K562 (cell line): Measurements from ENCODE around the gene ENPP6. TPM values are rescaled to one million over a fixed set of nuclear protein-coding genes. Genes with fewer than 3 reads are reported as not detected.

Source experiments
- ATAC-seq: fragments of 200-7000 bp; cut with Tn5 transposase; 3 replicates; pipeline ENCODE4 v1.9.1; 2020; ENCODE audit warnings: moderate library complexity
- BruUV-seq: library from RNA; stranded (reverse); fragments of 400-500 nt; replicated peaks from 2 replicates; lab custom pipeline; 2021; lab: Mats Ljungman, UMichigan
- CTCF ChIA-PET: fragments of 300-600 bp; formaldehyde crosslinking; extraction: SDS; loops from one replicate; lab custom pipeline; 2021; ENCODE audit warnings: low intra/inter-chr PET ratio; lab: Yijun Ruan, JAX
- POLR2A ChIA-PET: fragments of 300-600, 350-650 bp; sonication (Branson Sonifier 250); formaldehyde crosslinking; extraction: SDS; loops from one replicate; lab custom pipeline; 2021; ENCODE audit warnings: antibody characterized with exemption, inconsistent platforms; lab: Yijun Ruan, JAX
- DNase-seq, 4 experiments: peaks; one replicate each; pipeline versions ENCODE4 v3.0.0 to v3.0.0-alpha.2; 2011 to 2018; ENCODE audit warnings: low spot score in 3 of 4, mixed read lengths in 3 of 4; ENCODE audit errors: extremely low read depth in 1 of 4
- FAIRE-seq: peaks from 2 replicates; lab custom pipeline; 2011; peaks lifted over from hg19 to GRCh38; lab: Jason Lieb, UNC
- H2AFZ ChIP-seq: 2 replicates; pipeline ENCODE4 v1.6.0; 2011; ENCODE audit warnings: low read depth, low read length, control low read depth, inconsistent platforms
- H3K27ac ChIP-seq: fragments of 200-600 bp; 3 replicates; pipeline ENCODE4 v1.8.0; 2011; ENCODE audit warnings: low read depth, mild to moderate bottlenecking, control low read depth, inconsistent platforms, low read length, moderate library complexity, mixed read lengths; ENCODE audit errors: extremely low read depth
- H3K27me3 ChIP-seq, 2 experiments: fragments of 300-600 bp in 1 of 2; 2 replicates in 1 of 2; 3 replicates in 1 of 2; pipeline versions ENCODE4 v1.6.0 to v1.8.0; 2011; ENCODE audit warnings: inconsistent platforms in 2 of 2, low read length in 2 of 2, mild to moderate bottlenecking in 1 of 2, mixed read lengths in 1 of 2, moderate library complexity in 1 of 2; ENCODE audit not compliant: control insufficient read depth in 2 of 2, insufficient read depth in 2 of 2
- H3K36me3 ChIP-seq: fragments of 300-600 bp; 3 replicates; pipeline ENCODE4 v1.8.0; 2011; ENCODE audit warnings: mild to moderate bottlenecking, low read length, inconsistent platforms; ENCODE audit not compliant: control insufficient read depth, insufficient read depth
- H3K4me1 ChIP-seq, 2 experiments: fragments of 200-600 bp in 1 of 2; replicated peaks in 1 of 2; 2 replicates in 1 of 2; 3 replicates in 1 of 2; pipeline versions ENCODE4 v1.5.1 to v1.8.0; 2011; ENCODE audit warnings: inconsistent platforms in 2 of 2, low read length in 2 of 2, mild to moderate bottlenecking in 1 of 2, mixed read lengths in 1 of 2, moderate library complexity in 1 of 2; ENCODE audit not compliant: control insufficient read depth in 2 of 2, insufficient read depth in 2 of 2
- H3K4me2 ChIP-seq: 2 replicates; pipeline ENCODE4 v1.6.1; 2011; ENCODE audit warnings: low read length, control low read depth, inconsistent platforms, mixed read lengths; ENCODE audit not compliant: insufficient read depth
- H3K4me3 ChIP-seq: fragments of 200-600 bp; sonication (generic), shearing (Covaris generic); 2 replicates; pipeline ENCODE4 v1.5.1; 2016; ENCODE audit warnings: control low read depth, inconsistent platforms
- H3K79me2 ChIP-seq: fragments of 200-600 bp; 3 replicates; pipeline ENCODE4 v1.8.0; 2011; ENCODE audit warnings: low read length, inconsistent platforms; ENCODE audit not compliant: control insufficient read depth, insufficient read depth
- H3K9ac ChIP-seq, 2 experiments: 2 replicates each; pipeline versions ENCODE4 v1.6.0 to v1.6.1; 2011; ENCODE audit warnings: low read depth in 2 of 2, low read length in 2 of 2, control low read depth in 1 of 2, inconsistent platforms in 1 of 2, mild to moderate bottlenecking in 1 of 2, mixed read lengths in 1 of 2; ENCODE audit not compliant: insufficient read depth in 1 of 2
- H3K9me1 ChIP-seq: one replicate; pipeline ENCODE4 v1.6.0; 2011; ENCODE audit warnings: inconsistent platforms, mild to moderate bottlenecking, low read length, moderate library complexity; ENCODE audit not compliant: control insufficient read depth, insufficient read depth
- H3K9me3 ChIP-seq: replicated peaks from 2 replicates; pipeline ENCODE4 v1.5.1; 2011; ENCODE audit warnings: low read depth, low read length, inconsistent platforms; ENCODE audit not compliant: control insufficient read depth, insufficient read depth
- H4K20me1 ChIP-seq: replicated peaks from 2 replicates; pipeline ENCODE4 v1.6.1; 2011; ENCODE audit warnings: low read length, inconsistent platforms, mixed read lengths; ENCODE audit not compliant: control insufficient read depth, insufficient read depth
- FOXA3 ChIP-seq, 2 experiments: fragments of 450-650 bp in 1 of 2; sonication (generic) in 1 of 2; formaldehyde crosslinking; IDR thresholded peaks in 1 of 2; conservative IDR thresholded peaks in 1 of 2; 2 replicates each; pipeline versions ENCODE4 v1.4.0 to v1.8.0; 2020 to 2022; ENCODE audit warnings: mild to moderate bottlenecking in 2 of 2, missing genetic modification reagents in 1 of 2
- GTF2B ChIP-seq: IDR thresholded peaks from 2 replicates; pipeline ENCODE4 v1.6.1; 2011; ENCODE audit not compliant: insufficient read length; ENCODE audit errors: extremely low read depth
- HDAC8 ChIP-seq: fragments of 450-650 bp; IDR thresholded peaks from 2 replicates; pipeline ENCODE4 v1.6.1; 2016; ENCODE audit warnings: mild to moderate bottlenecking, missing genetic modification characterization, moderate library complexity, missing compliant biosample characterization
- ID3 ChIP-seq, 2 experiments: fragments of 250-450 bp in 1 of 2; fragments of 450-650 bp in 1 of 2; sonication (Bioruptor Pico) in 1 of 2; IDR thresholded peaks; 2 replicates each; pipeline versions ENCODE4 v1.6.1 to v1.8.0; 2016 to 2021; ENCODE audit warnings: mild to moderate bottlenecking in 2 of 2, moderate library complexity in 2 of 2, missing compliant biosample characterization in 1 of 2, missing genetic modification characterization in 1 of 2
- MEF2D ChIP-seq: conservative IDR thresholded peaks from 2 replicates; pipeline ENCODE4 v1.6.1; 2016; ENCODE audit warnings: low read depth, missing genetic modification characterization, missing compliant biosample characterization
- NR4A1 ChIP-seq, 2 experiments: fragments of 250-450 bp in 1 of 2; fragments of 450-650 bp in 1 of 2; sonication (Bioruptor Pico) in 1 of 2; IDR thresholded peaks; 2 replicates each; pipeline versions ENCODE4 v1.4.0 to v1.6.1; 2016 to 2020; ENCODE audit warnings: mild to moderate bottlenecking in 2 of 2, missing compliant biosample characterization in 1 of 2, missing genetic modification characterization in 1 of 2, moderate library complexity in 1 of 2
- POLR2B ChIP-seq: fragments of 450-650 bp; IDR thresholded peaks from 2 replicates; pipeline ENCODE4 v1.6.1; 2018; ENCODE audit warnings: low read depth; ENCODE audit not compliant: partially characterized antibody
- PTTG1 ChIP-seq: fragments of 450-650 bp; IDR thresholded peaks from 2 replicates; pipeline ENCODE4 v1.6.1; 2016; ENCODE audit warnings: low read depth, mild to moderate bottlenecking, missing genetic modification characterization, missing compliant biosample characterization
- ZNF239 ChIP-seq: fragments of 250-450 bp; sonication (Bioruptor Pico); IDR thresholded peaks from 2 replicates; pipeline ENCODE4 v1.4.0; 2020; ENCODE audit warnings: mild to moderate bottlenecking
- ZNF77 ChIP-seq: fragments of 250-450 bp; sonication (Bioruptor Pico); IDR thresholded peaks from 2 replicates; pipeline ENCODE4 v1.5.0; 2020
- WGBS: fragments of 100-300 bp; shearing (Covaris generic); methylation state at CpG from one replicate; pipeline ENCODE4 v1.1.6; 2016; ENCODE audit warnings: low coverage, mixed read lengths; ENCODE audit not compliant: insufficient coverage; ENCODE audit errors: missing lambda C conversion rate; 5-methylcytosine and 5-hydroxymethylcytosine counted together
- in situ Hi-C: fragments of 300-500 bp; cut with MboI; formaldehyde crosslinking; loops from 4 replicates; pipeline ENCODE4 v1.15.0; 2018; ENCODE audit warnings: inconsistent platforms, mixed read lengths
- intact Hi-C: fragments of 100-400 bp; cut with micrococcal nuclease; formaldehyde crosslinking; loops from 2 replicates; pipeline ENCODE4 v1.14.2; 2022
- polyA plus RNA-seq, 8 experiments: library from polyadenylated mRNA; depleted of rRNA in 4 of 8; stranded (reverse) in 5 of 8; unstranded in 3 of 8; fragments of >200 nt; fragmentation: Nextera tagmentation in 2 of 8; fragmentation: Illumina TruSeq in 1 of 8; extraction: Ambion mirVana in 2 of 8; extraction: Trizol in 1 of 8; gene quantifications; 2 replicates each; pipeline versions ENCODE4 v1.2.1 to v1.2.3, GENCODE V29; 2011 to 2014; ENCODE audit warnings: inconsistent platforms in 1 of 8, missing spikeins in 1 of 8
- total RNA-seq, 7 experiments: library from RNA; depleted of rRNA in 6 of 7; stranded (reverse); fragments of >200 nt in 6 of 7; fragmentation: Illumina TruSeq in 2 of 7; extraction: Trizol in 2 of 7; gene quantifications; 2 replicates each; pipeline versions ENCODE4 v1.2.1 to v1.2.3, GENCODE V29; 2011 to 2021; ENCODE audit warnings: low replicate concordance in 1 of 7

ENPP6 gene
- total and polyA plus RNA-seq, 9 of the 15 experiments (the other 6 are each of a cell fraction or from before 2014, with no cell fraction given) = 0.29 TPM; not detected in 8

DNA sequence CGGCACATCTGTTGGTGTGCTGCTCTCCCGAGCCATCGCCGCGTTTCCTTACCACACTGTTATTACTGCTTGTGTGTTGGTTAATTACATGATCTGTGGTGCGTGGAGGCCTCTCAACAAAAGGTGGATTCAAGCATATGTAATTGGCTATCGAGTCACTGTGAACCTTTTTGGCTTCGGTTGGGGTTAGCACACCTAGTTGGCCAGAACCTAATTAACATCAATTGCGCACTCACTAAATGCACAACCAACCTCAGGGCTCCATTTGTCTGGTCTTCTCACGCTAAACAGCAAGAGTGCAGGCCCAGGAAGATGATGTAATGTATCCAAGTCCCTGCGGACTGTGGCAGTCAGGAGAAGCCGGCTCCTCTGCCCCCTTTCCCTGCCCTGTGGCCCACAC is 17.4 kb downstream of the ENPP6 start:
- in situ Hi-C loops = no loop called here
- FAIRE-seq (no peak), DNase-seq (no peak)
- 5% methylated on average over 11 of the region's 12 CpGs for WGBS
- no peaks in the 10 kb centered on the region for H3K9me1 ChIP-seq
- TF ChIP-seq GTF2B = no peak
- TF ChIP-seq, all 486 proteins: peak for 0
- H3K79me2 ChIP-seq = no peaks in the 10 kb centered on the region
- intact Hi-C loops = no loop called here
- no peaks in the 10 kb centered on the region for H3K36me3 ChIP-seq
- no peak overlapping the region for H2AFZ ChIP-seq
- no peaks in the 10 kb centered on the region for H3K9me3 ChIP-seq
- no TSS peak for BruUV-seq
- peaks cover 14 to 44% of the 10 kb centered on the region in 2 experiments for H3K27me3 ChIP-seq
- ATAC-seq = no peak
- H3K27ac ChIP-seq = no peak overlapping the region
- no peak overlapping the region for H3K4me3 ChIP-seq
- no peak overlapping the region for H3K9ac ChIP-seq
- H3K4me2 ChIP-seq = no peak overlapping the region
- POLR2A ChIA-PET = interaction anchor here (1.1 kb wide), 1 partner anchor 752 kb away, joined by 4 read pairs; no protein-coding TSS in a partner anchor
- CTCF ChIA-PET = no interaction called here
- no peaks in the 10 kb centered on the region; a peak in 1 of 5 replicates for H3K4me1 ChIP-seq
- no peaks in the 10 kb centered on the region for H4K20me1 ChIP-seq

- FAIRE-seq (no peak), DNase-seq (no peak), ATAC-seq (no peak)
- POLR2A ChIA-PET = interaction anchor here (1.1 kb wide), 1 partner anchor 751 kb away, joined by 4 read pairs; no protein-coding TSS in a partner anchor
- Histone ChIP-seq H3K79me2 (no peaks in the 10 kb centered on the region), H2AFZ (no peak overlapping the region), H3K9me1 (no peaks in the 10 kb centered on the region), H3K4me3 (no peak overlapping the region), H3K4me2 (no peak overlapping the region), H4K20me1 (no peaks in the 10 kb centered on the region), H3K9me3 (no peaks in the 10 kb centered on the region), H3K4me1 (no peaks in the 10 kb centered on the region; a peak in 1 of 5 replicates), H3K9ac (no peak overlapping the region), H3K27me3 (peaks cover 15 to 44% of the 10 kb centered on the region in 2 experiments), H3K27ac (no peak overlapping the region), H3K36me3 (no peaks in the 10 kb centered on the region)
- 7% methylated on average over 5 of the region's 5 CpGs for WGBS
- TF ChIP-seq ID3 (CRISPR knock-in tag; IDR thresholded peaks at IDR 0.05) (no peak), ID3 (tag; IDR thresholded peaks at IDR 0.05) (0 out of 2 replicates have a peak, but pooled peaks have one; percentile 61), FOXA3 (CRISPR knock-in tag; conservative IDR thresholded peaks at IDR 0.05 in 1 of 2, IDR thresholded peaks at IDR 0.05 in 1 of 2) (no peak), ZNF239 (CRISPR knock-in tag) (peak; percentile 34; the same call in 1 of the 2 replicates), ZNF77 (CRISPR knock-in tag) (no peak), NR4A1 (CRISPR knock-in tag; IDR thresholded peaks at IDR 0.05) (no peak), NR4A1 (tag; IDR thresholded peaks at IDR 0.05) (peak; percentile 78), MEF2D (tag) (peak; percentile 33; the same call in 1 of the 2 replicates), PTTG1 (tag) (peak; percentile 60; the same call in 1 of the 2 replicates), POLR2B (no peak), HDAC8 (tag) (peak; percentile 56; the same call in 1 of the 2 replicates)
- CTCF ChIA-PET = no interaction called here
- no TSS peak for BruUV-seq
- in situ Hi-C loops (no loop called here), intact Hi-C loops (no loop called here)
Measured at GRCh38 chr4:184199780-184200179, 17.9 kb downstream of the ENPP6 start.
